GM19463 (cell line): ENCODE measurements around the gene KRTAP21-1.
"Not testable (repeated sequence)": the region's sequence is repeated elsewhere in the genome, so short reads cannot be mapped to it uniquely, and the experiment has no call there.

ENCODE experiments used
- ATAC-seq: cut with Tn5 transposase; IDR thresholded peaks from one replicate; pipeline ENCODE4 v1.9.1; 2021; ENCODE audit warnings: mild to moderate bottlenecking, moderate library complexity; ENCODE audit not compliant: unreplicated experiment

KRTAP21-1 gene

DNA sequence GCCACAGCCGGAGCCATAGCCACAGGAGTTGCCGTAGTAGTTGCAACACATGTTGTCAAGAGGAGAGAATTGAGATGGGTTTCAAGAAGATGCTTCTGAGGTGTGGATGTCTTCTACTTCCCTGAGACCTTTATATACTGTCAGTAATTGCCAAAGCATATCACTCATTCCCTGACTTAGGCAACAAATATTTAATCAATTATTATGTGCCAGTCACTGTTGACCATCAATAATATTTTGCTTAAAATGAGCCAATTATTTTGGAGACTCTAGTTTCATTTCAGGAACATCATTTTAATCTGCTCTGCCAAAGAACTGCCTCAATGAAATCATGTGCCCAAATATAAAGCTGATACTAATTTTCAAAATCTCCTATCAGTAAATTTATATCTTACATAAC, at the start of gene KRTAP21-1:
Gene KRTAP21-1 (minus strand): TSS at position 101 of the 400 bp plus-strand sequence. CDS start 50 bp downstream, at position 51.
- ATAC-seq, result not testable (repeated sequence)

DNA sequence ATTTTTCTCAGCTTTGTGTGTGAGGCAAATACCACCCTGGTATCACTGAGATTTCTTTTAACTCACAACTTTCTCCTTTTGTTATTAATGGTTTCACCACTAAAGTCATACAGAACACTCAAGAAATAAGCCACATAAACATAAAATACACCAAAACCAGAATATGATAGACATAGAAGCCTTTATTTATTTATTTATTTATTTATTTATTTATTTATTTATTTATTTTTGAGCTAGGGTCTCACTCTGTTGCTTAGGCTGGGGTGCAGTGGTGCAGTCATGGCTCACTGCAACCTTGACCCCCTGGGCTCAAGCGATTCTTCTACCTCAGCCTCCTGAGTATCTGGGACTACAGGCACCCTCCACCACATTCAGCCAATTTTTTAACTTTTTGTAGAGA, 45.4 kb upstream of the KRTAP21-1 start:
- no peak for ATAC-seq

GRCh38 chr21:30793581-30794314, 38.5 kb upstream of the KRTAP21-1 start:
- ATAC-seq, result no peak

- no peak for ATAC-seq
These were observed 24.0 kb upstream of the KRTAP21-1 start for GRCh38 chr21:30779249-30779648.

- no peak for ATAC-seq
These were observed 14.7 kb upstream of the KRTAP21-1 start for GRCh38 chr21:30769724-30770431.

GRCh38 chr21:30760776-30761175, 5.5 kb upstream of the KRTAP21-1 start:
- no peak for ATAC-seq

DNA sequence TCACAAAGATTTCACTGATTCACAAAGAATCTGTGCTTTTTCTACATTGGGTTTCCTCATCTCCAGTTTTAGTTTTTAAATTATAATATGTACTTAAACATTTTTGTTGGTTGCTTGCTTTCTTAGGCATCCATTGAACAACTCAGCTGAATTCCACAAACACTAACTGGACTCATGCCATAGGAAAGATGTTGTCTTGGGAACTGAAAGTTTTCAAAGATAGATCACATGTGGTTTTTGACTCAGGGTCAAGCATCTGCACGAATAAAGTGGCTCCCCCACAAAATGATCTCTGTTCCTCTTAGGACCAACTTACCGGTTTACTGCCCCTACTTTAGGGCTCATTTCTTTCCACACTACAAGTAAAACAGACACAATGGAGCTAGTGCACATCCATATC, 3.1 kb upstream of the KRTAP21-1 start:
- no peak for ATAC-seq

DNA sequence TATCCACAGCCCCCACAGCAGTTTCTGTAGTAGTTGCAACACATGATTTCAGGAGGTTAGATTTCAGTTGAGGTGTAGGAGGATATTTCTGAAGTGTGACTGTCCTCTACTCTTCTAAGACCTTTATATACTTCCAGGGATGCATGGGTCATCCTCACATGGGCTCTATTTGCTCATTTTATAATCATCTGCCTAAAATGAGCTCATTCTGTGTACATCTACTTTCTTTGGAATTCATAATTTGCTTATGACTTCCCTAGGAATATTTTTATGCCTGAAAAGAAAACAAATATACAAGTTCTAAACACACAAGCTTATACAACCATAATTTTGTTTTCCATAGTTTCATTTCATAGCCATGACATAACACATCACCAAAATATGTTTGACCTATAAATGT, 8.1 kb downstream of the KRTAP21-1 start, which contains the start of gene KRTAP21-2:
Gene KRTAP21-2 (minus strand): TSS at position 101 of the 400 bp plus-strand sequence. CDS start 57 bp downstream, at position 44.
- ATAC-seq, result no peak

DNA sequence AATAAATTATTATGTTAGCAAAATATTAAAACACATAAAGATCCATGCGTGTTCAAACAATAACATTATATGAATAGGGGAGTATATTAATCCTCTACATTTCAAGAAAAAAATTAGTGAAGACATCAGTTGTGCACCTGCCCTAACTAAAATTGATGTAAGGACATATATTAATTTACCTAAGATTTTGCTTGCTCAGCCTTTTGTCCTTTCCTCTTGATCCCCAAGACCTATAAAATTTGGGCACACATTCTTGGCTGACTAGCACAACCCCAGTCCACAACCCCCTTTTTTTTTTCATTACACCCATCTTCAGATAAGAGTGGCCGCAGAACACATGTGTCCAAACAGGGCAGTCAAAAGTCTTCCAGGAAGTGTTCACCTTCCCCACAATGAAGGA, 14.8 kb downstream of the KRTAP21-1 start:
- no peak for ATAC-seq

- no peak for ATAC-seq
These were observed 22.2 kb downstream of the KRTAP21-1 start for GRCh38 chr21:30733026-30733425.

GRCh38 chr21:30726726-30727125, 28.5 kb downstream of the KRTAP21-1 start:
- no peak for ATAC-seq

GRCh38 chr21:30719401-30719800, 35.8 kb downstream of the KRTAP21-1 start:
- peak; percentile 50 for ATAC-seq

- ATAC-seq, result peak; percentile 65
These were observed 36.9 kb downstream of the KRTAP21-1 start, which contains the start of gene KRTAP21-3 for GRCh38 chr21:30718239-30718909. Gene KRTAP21-3, minus strand, starts transcription at chr21:30718777. Its CDS starts 18 bp downstream, at chr21:30718759.

DNA sequence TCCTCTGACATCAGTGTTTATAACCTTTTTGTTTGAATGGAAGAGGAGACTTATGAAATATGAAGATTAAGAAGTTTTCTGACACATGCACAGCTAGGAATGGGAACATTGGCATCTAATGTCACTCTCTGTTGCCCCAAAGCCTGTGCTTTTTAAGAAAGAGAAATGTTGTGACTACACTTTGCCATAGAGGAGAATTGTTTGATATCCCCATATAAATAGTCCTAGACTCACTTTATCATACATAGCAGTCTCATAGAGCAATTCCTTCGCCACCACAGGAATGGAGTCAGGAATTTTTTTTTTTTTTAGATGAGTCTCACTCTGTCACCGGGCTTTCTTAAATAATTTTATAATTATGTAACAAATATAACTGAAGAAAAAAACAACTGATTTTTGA, 38.1 kb downstream of the KRTAP21-1 start:
- no peak for ATAC-seq

DNA sequence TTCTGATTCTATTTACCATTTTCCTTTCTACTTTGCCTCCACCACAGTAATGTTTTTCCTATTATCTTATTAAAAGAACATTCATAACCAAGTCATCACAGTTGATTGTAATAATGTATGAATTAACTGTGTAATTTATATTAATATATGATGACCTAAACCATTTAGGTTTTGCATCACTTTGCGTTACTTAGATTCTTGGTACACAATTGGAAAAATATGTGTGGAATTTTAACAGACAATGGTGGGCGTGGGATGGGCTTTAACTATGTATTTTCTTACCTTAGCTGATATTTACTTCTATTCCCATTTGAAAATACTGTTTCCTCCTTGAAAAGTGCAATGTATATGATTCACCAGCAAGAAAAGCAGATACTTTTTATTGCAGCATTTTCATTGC, 40.3 kb downstream of the KRTAP21-1 start:
- ATAC-seq, result no peak

- no peak for ATAC-seq
These were observed 40.8 kb downstream of the KRTAP21-1 start for GRCh38 chr21:30714456-30714855.

DNA sequence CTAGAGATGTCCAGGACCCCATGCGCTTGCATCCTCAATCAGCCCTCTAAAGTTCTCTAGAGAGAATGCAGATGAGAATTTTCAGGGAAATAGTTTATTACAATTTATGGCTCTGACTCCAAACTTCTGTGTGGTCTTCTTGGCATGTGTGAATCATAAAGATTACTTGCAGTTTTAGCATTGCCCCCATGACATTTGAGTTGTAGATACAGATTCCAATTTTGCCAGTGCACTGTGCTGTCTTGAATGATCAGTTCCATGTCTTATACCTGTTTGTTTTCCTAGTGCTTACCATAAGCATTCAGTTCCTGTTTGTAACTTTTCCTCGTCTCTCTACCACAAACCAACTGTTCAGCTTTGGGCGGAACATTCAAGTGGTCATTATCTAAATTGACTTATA, 41.5 kb downstream of the KRTAP21-1 start:
- ATAC-seq, result no peak

- no peak for ATAC-seq
These were observed 44.7 kb downstream of the KRTAP21-1 start for GRCh38 chr21:30710499-30710898.

DNA sequence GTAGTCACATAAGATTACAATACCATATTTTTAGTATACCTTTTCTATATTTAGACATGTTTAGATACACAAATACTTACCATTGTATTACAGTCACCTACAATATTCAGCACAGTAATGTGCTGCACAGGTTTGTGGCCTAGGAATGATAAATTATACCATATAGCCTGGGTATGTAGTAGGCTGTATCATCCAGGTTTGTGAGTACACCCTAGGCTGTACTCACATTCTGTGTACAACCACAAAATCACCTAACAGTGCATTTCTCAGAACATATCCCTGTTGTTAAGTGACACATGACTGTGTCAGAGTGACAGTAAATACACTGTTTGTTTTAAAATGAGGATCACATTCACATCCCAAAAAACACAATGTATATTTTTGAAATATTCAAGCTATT, 47.8 kb downstream of the KRTAP21-1 start:
- ATAC-seq, result no peak
